HL-60 (cell line): Measurements from ENCODE around the gene HOTAIR.

Source experiments
- DNase-seq, 2 experiments: peaks; one replicate each; pipeline ENCODE4 v3.0.0-alpha.2; 2010 to 2020; ENCODE audit warnings: low read depth in 1 of 2, low spot score in 1 of 2
- H3K27ac ChIP-seq: fragments of 250-450 bp; sonication (Bioruptor Pico); replicated peaks from 2 replicates; pipeline ENCODE4 v1.5.1; 2020; ENCODE audit warnings: mild to moderate bottlenecking, moderate library complexity
- H3K27me3 ChIP-seq: fragments of 250-450 bp; sonication (Bioruptor Pico); 2 replicates; pipeline ENCODE4 v1.5.1; 2021; ENCODE audit warnings: mild to moderate bottlenecking, moderate library complexity; ENCODE audit not compliant: insufficient read depth, poor library complexity, severe bottlenecking
- H3K4me3 ChIP-seq: replicated peaks from 2 replicates; pipeline ENCODE4 v1.5.1; 2011; ENCODE audit warnings: mild to moderate bottlenecking, control low read depth, low read length; ENCODE audit not compliant: insufficient read depth
- CTCF ChIP-seq: IDR thresholded peaks from one replicate; pipeline ENCODE4 v1.5.1; 2011; ENCODE audit warnings: low read length, control low read depth, inconsistent platforms; ENCODE audit not compliant: insufficient read depth
- GABPA ChIP-seq: IDR thresholded peaks from 2 replicates; pipeline ENCODE4 v1.6.1; 2012; ENCODE audit warnings: low read depth
- POLR2AphosphoS5 ChIP-seq: IDR thresholded peaks from 2 replicates; pipeline ENCODE4 v1.6.1; 2012; ENCODE audit warnings: low read depth
- SPI1 ChIP-seq: IDR thresholded peaks from 2 replicates; pipeline ENCODE4 v1.6.1; 2012; ENCODE audit warnings: low read depth, mild to moderate bottlenecking, borderline replicate concordance
- TF ChIP-seq, protein P1 (sequence below): IDR thresholded peaks from 2 replicates; pipeline ENCODE4 v1.6.1; 2012; ENCODE audit warnings: low read depth; ENCODE audit not compliant: insufficient replicate concordance

The HOTAIR gene

DNA sequence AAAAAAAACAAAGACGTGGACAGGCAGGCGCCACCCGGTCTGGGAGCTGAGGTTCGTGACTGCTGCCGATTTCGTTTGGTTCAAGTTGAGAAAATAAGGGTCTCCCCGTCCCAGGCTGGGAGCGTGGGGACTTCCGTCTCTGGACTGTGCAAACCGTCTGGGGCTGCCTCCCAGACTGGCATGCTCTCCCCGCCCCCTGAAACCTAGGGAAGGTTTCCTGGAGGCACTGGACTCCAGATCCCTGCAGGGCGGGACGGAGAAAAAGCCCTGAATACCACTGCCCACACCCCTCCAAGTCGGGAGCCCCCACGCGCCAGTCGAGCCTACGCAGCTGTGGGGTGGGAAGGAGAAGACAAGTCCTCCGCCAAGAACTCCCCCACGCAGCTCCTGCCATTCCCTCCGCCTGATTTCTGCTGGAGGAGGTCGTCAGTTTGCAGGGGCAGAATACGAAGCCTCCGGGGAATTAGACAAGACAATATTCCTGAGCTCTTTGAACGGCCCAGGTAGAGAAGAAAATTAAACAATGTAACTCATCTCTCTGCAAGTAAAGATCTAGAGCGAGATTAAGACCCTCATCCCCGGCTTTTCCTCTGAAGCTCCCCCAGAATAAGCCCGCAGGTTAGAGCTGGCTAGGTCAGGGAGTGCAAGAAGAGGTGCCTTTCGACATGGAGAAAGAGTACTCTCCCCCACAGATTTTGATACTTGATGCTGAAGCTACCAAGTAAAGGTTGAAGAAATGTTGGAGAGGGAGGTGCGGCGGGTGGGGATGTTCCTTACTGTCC, 46.5 kb downstream of the HOTAIR start:
- no peak for DNase-seq
- Histone ChIP-seq H3K27me3 (peaks cover 90% of the 10 kb centered on the region), H3K4me3 (no peak overlapping the region), H3K27ac (no peak overlapping the region)
- no peak for TF ChIP-seq SPI1
- TF ChIP-seq GABPA, result no peak
- TF ChIP-seq, protein P1, sequence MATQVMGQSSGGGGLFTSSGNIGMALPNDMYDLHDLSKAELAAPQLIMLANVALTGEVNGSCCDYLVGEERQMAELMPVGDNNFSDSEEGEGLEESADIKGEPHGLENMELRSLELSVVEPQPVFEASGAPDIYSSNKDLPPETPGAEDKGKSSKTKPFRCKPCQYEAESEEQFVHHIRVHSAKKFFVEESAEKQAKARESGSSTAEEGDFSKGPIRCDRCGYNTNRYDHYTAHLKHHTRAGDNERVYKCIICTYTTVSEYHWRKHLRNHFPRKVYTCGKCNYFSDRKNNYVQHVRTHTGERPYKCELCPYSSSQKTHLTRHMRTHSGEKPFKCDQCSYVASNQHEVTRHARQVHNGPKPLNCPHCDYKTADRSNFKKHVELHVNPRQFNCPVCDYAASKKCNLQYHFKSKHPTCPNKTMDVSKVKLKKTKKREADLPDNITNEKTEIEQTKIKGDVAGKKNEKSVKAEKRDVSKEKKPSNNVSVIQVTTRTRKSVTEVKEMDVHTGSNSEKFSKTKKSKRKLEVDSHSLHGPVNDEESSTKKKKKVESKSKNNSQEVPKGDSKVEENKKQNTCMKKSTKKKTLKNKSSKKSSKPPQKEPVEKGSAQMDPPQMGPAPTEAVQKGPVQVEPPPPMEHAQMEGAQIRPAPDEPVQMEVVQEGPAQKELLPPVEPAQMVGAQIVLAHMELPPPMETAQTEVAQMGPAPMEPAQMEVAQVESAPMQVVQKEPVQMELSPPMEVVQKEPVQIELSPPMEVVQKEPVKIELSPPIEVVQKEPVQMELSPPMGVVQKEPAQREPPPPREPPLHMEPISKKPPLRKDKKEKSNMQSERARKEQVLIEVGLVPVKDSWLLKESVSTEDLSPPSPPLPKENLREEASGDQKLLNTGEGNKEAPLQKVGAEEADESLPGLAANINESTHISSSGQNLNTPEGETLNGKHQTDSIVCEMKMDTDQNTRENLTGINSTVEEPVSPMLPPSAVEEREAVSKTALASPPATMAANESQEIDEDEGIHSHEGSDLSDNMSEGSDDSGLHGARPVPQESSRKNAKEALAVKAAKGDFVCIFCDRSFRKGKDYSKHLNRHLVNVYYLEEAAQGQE, result no peak

- DNase-seq, result no peak
- Histone ChIP-seq H3K4me3 (no peak overlapping the region), H3K27ac (no peak overlapping the region), H3K27me3 (peaks cover 87% of the 10 kb centered on the region)
- TF ChIP-seq GABPA (no peak), SPI1 (no peak), CTCF (no peak), POLR2AphosphoS5 (no peak)
- TF ChIP-seq, protein P1, result no peak
Measured at GRCh38 chr12:53927220-53928029, 47.3 kb downstream of the HOTAIR start.

DNA sequence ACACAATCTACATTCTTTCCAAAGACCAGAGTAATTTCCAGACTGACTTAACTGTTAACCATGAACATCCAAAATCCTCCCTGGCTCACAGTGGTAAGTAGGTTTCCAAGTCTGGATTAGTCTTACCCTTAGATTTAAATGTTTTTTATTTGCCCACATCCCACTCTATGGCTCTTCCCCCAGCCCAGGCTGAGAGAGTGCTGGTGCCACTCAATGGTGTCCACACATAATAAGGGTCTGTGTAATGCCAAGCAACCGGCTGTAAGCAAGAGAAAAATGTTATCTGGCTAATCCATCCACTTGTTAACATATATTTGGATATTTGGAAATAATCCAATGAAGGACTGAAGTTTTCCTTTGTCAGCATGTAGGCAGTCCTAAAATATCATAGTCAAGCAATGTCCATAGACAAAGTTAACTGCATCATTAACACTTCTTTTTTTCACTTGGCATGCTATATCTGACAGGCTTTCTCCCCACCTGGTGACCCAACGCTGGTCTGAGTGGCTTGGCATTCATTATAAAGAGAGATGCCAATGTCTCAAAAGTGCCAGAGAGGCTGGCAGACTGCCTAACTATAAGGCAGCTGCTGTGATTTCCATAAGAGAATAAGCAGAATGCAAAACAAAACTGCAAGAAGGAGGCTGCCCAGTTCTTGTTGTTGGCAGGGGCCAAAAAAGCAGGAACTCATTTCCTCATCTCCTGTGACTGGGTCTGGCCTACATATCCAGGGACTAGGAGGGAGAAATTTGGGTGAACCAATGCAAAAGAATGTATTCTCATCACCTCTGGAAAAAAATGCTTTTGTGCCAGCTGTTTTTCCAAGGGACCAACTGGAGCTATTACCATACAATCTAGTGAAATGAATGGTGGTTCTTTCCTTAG, 50.0 kb downstream of the HOTAIR start:
- no peak overlapping the region for H3K27ac ChIP-seq
- no peak overlapping the region for H3K4me3 ChIP-seq
- TF ChIP-seq, protein P1, result no peak
- no peak for TF ChIP-seq GABPA
- no peak for TF ChIP-seq SPI1
- no peak for TF ChIP-seq CTCF
- TF ChIP-seq POLR2AphosphoS5, result no peak
- no peak for DNase-seq
- peaks cover 73% of the 10 kb centered on the region for H3K27me3 ChIP-seq
